ENCODE measurements around the gene GAGE12C.
"Not testable (repeated sequence)": the region's sequence is repeated elsewhere in the genome, so short reads cannot be mapped to it uniquely, and the experiment has no call there.

Gene GAGE12C, protein sequence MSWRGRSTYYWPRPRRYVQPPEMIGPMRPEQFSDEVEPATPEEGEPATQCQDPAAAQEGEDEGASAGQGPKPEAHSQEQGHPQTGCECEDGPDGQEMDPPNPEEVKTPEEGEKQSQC

DNA sequence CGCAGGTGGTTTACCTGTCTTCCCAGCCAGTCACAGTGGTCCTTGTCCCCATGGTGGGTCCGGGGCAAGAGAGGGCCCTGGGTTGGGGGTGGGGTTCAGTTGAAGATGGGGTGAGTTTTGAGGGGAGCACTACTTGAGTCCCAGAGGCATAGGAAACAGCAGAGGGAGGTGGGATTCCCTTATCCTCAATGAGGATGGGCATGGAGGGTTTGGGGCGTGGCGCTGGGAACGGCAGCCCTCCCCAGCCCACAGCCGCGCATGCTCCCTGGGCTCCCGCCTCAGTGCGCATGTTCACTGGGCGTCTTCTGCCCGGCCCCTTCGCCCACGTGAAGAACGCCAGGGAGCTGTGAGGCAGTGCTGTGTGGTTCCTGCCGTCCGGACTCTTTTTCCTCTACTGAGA is at the start of gene GAGE12C:
Gene GAGE12C (plus strand): TSS at position 301 of the 400 bp plus-strand sequence. CDS start 1,155 bp downstream, outside the sequence.
- H3K4me1 ChIP-seq (ENCODE audit: control insufficient read depth in 1 of 2, insufficient read depth in 2 of 2, low read length in 2 of 2); H3K36me3 ChIP-seq (ENCODE audit: control insufficient read depth in 1 of 2, insufficient read depth in 2 of 2, low read length in 2 of 2); H3K4me3 ChIP-seq (ENCODE audit: low read depth in 1 of 2, low read length in 2 of 2); H3K27ac ChIP-seq (ENCODE audit: low read depth, low read length); H3K9me3 ChIP-seq (ENCODE audit: control insufficient read depth in 1 of 2, low read length in 2 of 2); H3K9ac ChIP-seq (ENCODE audit: low read depth in 1 of 2, low read length in 2 of 2); H3K27me3 ChIP-seq (ENCODE audit: control insufficient read depth in 1 of 2, insufficient read depth in 2 of 2, low read length in 2 of 2): not testable (repeated sequence)

GRCh38 chrX:49541433-49541832 is 9.5 kb downstream of the GAGE12C start, which contains the start of gene GAGE12D:
GAGE12D (plus strand) TSS chrX:49541733; CDS start chrX:49542888, 1,155 bp downstream.
- H3K36me3 ChIP-seq (ENCODE audit: control insufficient read depth in 1 of 2, insufficient read depth in 2 of 2, low read length in 2 of 2); H3K27ac ChIP-seq (ENCODE audit: low read depth, low read length); H3K9me3 ChIP-seq (ENCODE audit: control insufficient read depth in 1 of 2, low read length in 2 of 2); H3K27me3 ChIP-seq (ENCODE audit: control insufficient read depth in 1 of 2, insufficient read depth in 2 of 2, low read length in 2 of 2); H3K4me1 ChIP-seq (ENCODE audit: control insufficient read depth in 1 of 2, insufficient read depth in 2 of 2, low read length in 2 of 2); H3K9ac ChIP-seq (ENCODE audit: low read depth in 1 of 2, low read length in 2 of 2); H3K4me3 ChIP-seq (ENCODE audit: low read depth in 1 of 2, low read length in 2 of 2): not testable (repeated sequence)

GRCh38 chrX:49550989-49551388 is 19.0 kb downstream of the GAGE12C start, which contains the start of gene GAGE12E:
GAGE12E (plus strand) TSS chrX:49551289; CDS start chrX:49552444, 1,155 bp downstream.
- not testable (repeated sequence) for H3K4me3 ChIP-seq (ENCODE audit: low read depth in 1 of 2, low read length in 2 of 2); H3K27ac ChIP-seq (ENCODE audit: low read depth, low read length); H3K9me3 ChIP-seq (ENCODE audit: control insufficient read depth in 1 of 2, low read length in 2 of 2); H3K4me1 ChIP-seq (ENCODE audit: control insufficient read depth in 1 of 2, insufficient read depth in 2 of 2, low read length in 2 of 2); H3K9ac ChIP-seq (ENCODE audit: low read depth in 1 of 2, low read length in 2 of 2); H3K36me3 ChIP-seq (ENCODE audit: control insufficient read depth in 1 of 2, insufficient read depth in 2 of 2, low read length in 2 of 2); H3K27me3 ChIP-seq (ENCODE audit: control insufficient read depth in 1 of 2, insufficient read depth in 2 of 2, low read length in 2 of 2)

GRCh38 chrX:49560542-49560941 is 28.6 kb downstream of the GAGE12C start, which contains the start of gene GAGE12F:
GAGE12F (plus strand) TSS chrX:49560842; CDS start chrX:49561997, 1,155 bp downstream.
- H3K4me1 ChIP-seq (ENCODE audit: control insufficient read depth in 1 of 2, insufficient read depth in 2 of 2, low read length in 2 of 2); H3K36me3 ChIP-seq (ENCODE audit: control insufficient read depth in 1 of 2, insufficient read depth in 2 of 2, low read length in 2 of 2); H3K27me3 ChIP-seq (ENCODE audit: control insufficient read depth in 1 of 2, insufficient read depth in 2 of 2, low read length in 2 of 2); H3K9me3 ChIP-seq (ENCODE audit: control insufficient read depth in 1 of 2, low read length in 2 of 2); H3K9ac ChIP-seq (ENCODE audit: low read depth in 1 of 2, low read length in 2 of 2); H3K27ac ChIP-seq (ENCODE audit: low read depth, low read length); H3K4me3 ChIP-seq (ENCODE audit: low read depth in 1 of 2, low read length in 2 of 2): not testable (repeated sequence)

DNA sequence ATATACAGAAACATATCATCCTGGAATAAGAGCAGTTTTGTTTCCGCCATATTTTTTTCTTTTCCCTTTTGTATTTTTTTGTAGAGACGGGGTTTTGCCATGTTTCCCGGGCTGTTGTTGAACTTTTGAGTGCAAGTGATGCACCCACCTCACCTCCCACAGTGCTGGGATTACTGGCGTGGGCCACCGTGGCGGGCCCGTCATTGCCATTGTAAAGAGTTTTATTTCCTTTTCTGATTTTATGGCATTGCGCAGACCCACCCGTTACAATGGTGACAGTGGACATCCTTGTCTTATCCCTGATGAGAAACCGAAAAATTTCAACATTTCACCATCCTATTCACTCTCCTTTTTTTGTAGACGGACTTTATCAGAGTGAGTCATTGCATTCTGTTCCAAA is 36.8 kb downstream of the GAGE12C start:
- not testable (repeated sequence) for H3K4me3 ChIP-seq (ENCODE audit: low read depth in 1 of 2, low read length in 2 of 2); H3K9ac ChIP-seq (ENCODE audit: low read depth in 1 of 2, low read length in 2 of 2); H3K27ac ChIP-seq (ENCODE audit: low read depth, low read length)

DNA sequence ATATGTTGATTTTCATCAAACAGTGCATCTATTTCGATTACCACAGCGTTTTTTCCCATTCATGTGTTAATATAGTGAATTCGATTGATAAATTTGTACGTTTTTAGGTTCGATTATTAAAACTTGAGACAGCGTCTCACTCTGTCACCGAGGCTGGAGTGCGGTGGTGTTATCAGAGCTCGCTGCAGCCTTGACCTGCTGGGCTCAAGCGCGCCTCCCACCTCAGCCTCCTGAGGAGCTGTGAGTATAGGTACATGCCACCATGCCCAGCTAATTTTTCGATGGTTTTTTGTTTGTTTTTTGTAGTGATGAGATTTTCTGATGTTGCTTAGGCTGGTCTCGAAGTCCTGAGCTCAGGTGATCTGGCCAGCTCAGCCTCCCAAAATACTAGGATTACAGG is 37.2 kb downstream of the GAGE12C start:
- not testable (repeated sequence) for H3K27me3 ChIP-seq (ENCODE audit: control insufficient read depth in 1 of 2, insufficient read depth in 2 of 2, low read length in 2 of 2); H3K9ac ChIP-seq (ENCODE audit: low read depth in 1 of 2, low read length in 2 of 2); H3K4me3 ChIP-seq (ENCODE audit: low read depth in 1 of 2, low read length in 2 of 2); H3K36me3 ChIP-seq (ENCODE audit: control insufficient read depth in 1 of 2, insufficient read depth in 2 of 2, low read length in 2 of 2); H3K27ac ChIP-seq (ENCODE audit: low read depth, low read length); H3K4me1 ChIP-seq (ENCODE audit: control insufficient read depth in 1 of 2, insufficient read depth in 2 of 2, low read length in 2 of 2); H3K9me3 ChIP-seq (ENCODE audit: control insufficient read depth in 1 of 2, low read length in 2 of 2)

More for the DNA sequence above, 36.8 kb downstream of the GAGE12C start:
- not testable (repeated sequence) for H3K27me3 ChIP-seq (ENCODE audit: control insufficient read depth in 1 of 2, insufficient read depth in 2 of 2, low read length in 2 of 2); H3K9me3 ChIP-seq (ENCODE audit: control insufficient read depth in 1 of 2, low read length in 2 of 2); H3K36me3 ChIP-seq (ENCODE audit: control insufficient read depth in 1 of 2, insufficient read depth in 2 of 2, low read length in 2 of 2); H3K4me1 ChIP-seq (ENCODE audit: control insufficient read depth in 1 of 2, insufficient read depth in 2 of 2, low read length in 2 of 2)

DNA sequence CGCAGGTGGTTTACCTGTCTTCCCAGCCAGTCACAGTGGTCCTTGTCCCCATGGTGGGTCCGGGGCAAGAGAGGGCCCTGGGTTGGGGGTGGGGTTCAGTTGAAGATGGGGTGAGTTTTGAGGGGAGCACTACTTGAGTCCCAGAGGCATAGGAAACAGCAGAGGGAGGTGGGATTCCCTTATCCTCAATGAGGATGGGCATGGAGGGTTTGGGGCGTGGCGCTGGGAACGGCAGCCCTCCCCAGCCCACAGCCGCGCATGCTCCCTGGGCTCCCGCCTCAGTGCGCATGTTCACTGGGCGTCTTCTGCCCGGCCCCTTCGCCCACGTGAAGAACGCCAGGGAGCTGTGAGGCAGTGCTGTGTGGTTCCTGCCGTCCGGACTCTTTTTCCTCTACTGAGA is 38.1 kb downstream of the GAGE12C start, which contains the start of gene GAGE12G:
Gene GAGE12G (plus strand): TSS at position 301 of the 400 bp plus-strand sequence. CDS start 1,155 bp downstream, outside the sequence.
- H3K4me3 ChIP-seq (ENCODE audit: low read depth in 1 of 2, low read length in 2 of 2); H3K4me1 ChIP-seq (ENCODE audit: control insufficient read depth in 1 of 2, insufficient read depth in 2 of 2, low read length in 2 of 2); H3K9me3 ChIP-seq (ENCODE audit: control insufficient read depth in 1 of 2, low read length in 2 of 2); H3K9ac ChIP-seq (ENCODE audit: low read depth in 1 of 2, low read length in 2 of 2); H3K27ac ChIP-seq (ENCODE audit: low read depth, low read length); H3K27me3 ChIP-seq (ENCODE audit: control insufficient read depth in 1 of 2, insufficient read depth in 2 of 2, low read length in 2 of 2); H3K36me3 ChIP-seq (ENCODE audit: control insufficient read depth in 1 of 2, insufficient read depth in 2 of 2, low read length in 2 of 2): not testable (repeated sequence)

DNA sequence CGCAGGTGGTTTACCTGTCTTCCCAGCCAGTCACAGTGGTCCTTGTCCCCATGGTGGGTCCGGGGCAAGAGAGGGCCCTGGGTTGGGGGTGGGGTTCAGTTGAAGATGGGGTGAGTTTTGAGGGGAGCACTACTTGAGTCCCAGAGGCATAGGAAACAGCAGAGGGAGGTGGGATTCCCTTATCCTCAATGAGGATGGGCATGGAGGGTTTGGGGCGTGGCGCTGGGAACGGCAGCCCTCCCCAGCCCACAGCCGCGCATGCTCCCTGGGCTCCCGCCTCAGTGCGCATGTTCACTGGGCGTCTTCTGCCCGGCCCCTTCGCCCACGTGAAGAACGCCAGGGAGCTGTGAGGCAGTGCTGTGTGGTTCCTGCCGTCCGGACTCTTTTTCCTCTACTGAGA is 47.7 kb downstream of the GAGE12C start, which contains the start of gene GAGE12H:
Gene GAGE12H (plus strand): TSS at position 301 of the 400 bp plus-strand sequence. CDS start 1,155 bp downstream, outside the sequence.
- H3K27ac ChIP-seq (ENCODE audit: low read depth, low read length); H3K4me1 ChIP-seq (ENCODE audit: control insufficient read depth in 1 of 2, insufficient read depth in 2 of 2, low read length in 2 of 2); H3K36me3 ChIP-seq (ENCODE audit: control insufficient read depth in 1 of 2, insufficient read depth in 2 of 2, low read length in 2 of 2); H3K4me3 ChIP-seq (ENCODE audit: low read depth in 1 of 2, low read length in 2 of 2); H3K27me3 ChIP-seq (ENCODE audit: control insufficient read depth in 1 of 2, insufficient read depth in 2 of 2, low read length in 2 of 2); H3K9ac ChIP-seq (ENCODE audit: low read depth in 1 of 2, low read length in 2 of 2); H3K9me3 ChIP-seq (ENCODE audit: control insufficient read depth in 1 of 2, low read length in 2 of 2): not testable (repeated sequence)
